ENCODE measurements around the gene ATP2A1.

Gene ATP2A1

GRCh38 chr16:28905800-28906372 lies 27.6 kb downstream of the ATP2A1 start:
- Histone ChIP-seq H3K36me3 (peaks cover 24% of the 10 kb centered on the region), H3K27ac (no peak overlapping the region), H3K4me1 (ENCODE audit: control insufficient read depth in 1 of 2, insufficient read depth in 1 of 2, low read depth in 1 of 2, low read length in 1 of 2) (no peaks in the 10 kb centered on the region), H3K9me3 (no peaks in the 10 kb centered on the region), H3K27me3 (no peaks in the 10 kb centered on the region), H3K4me3 (ENCODE audit: low read depth in 1 of 2, low read length in 1 of 2) (no peak overlapping the region)
- TF ChIP-seq CTCF (IDR thresholded peaks at IDR 0.05) = no peak

GRCh38 chr16:28910086-28911031 lies 32.1 kb downstream of the ATP2A1 start:
- TF ChIP-seq CTCF (IDR thresholded peaks at IDR 0.05) = no peak
- Histone ChIP-seq H3K9me3 (no peaks in the 10 kb centered on the region), H3K4me1 (ENCODE audit: control insufficient read depth in 1 of 2, insufficient read depth in 1 of 2, low read depth in 1 of 2, low read length in 1 of 2) (no peaks in the 10 kb centered on the region), H3K27ac (no peak overlapping the region), H3K36me3 (peaks cover 21% of the 10 kb centered on the region), H3K4me3 (ENCODE audit: low read depth in 1 of 2, low read length in 1 of 2) (no peak overlapping the region), H3K27me3 (no peaks in the 10 kb centered on the region)

GRCh38 chr16:28912558-28912957 lies 34.3 kb downstream of the ATP2A1 start:
- H3K36me3 ChIP-seq = peaks cover 13% of the 10 kb centered on the region

DNA sequence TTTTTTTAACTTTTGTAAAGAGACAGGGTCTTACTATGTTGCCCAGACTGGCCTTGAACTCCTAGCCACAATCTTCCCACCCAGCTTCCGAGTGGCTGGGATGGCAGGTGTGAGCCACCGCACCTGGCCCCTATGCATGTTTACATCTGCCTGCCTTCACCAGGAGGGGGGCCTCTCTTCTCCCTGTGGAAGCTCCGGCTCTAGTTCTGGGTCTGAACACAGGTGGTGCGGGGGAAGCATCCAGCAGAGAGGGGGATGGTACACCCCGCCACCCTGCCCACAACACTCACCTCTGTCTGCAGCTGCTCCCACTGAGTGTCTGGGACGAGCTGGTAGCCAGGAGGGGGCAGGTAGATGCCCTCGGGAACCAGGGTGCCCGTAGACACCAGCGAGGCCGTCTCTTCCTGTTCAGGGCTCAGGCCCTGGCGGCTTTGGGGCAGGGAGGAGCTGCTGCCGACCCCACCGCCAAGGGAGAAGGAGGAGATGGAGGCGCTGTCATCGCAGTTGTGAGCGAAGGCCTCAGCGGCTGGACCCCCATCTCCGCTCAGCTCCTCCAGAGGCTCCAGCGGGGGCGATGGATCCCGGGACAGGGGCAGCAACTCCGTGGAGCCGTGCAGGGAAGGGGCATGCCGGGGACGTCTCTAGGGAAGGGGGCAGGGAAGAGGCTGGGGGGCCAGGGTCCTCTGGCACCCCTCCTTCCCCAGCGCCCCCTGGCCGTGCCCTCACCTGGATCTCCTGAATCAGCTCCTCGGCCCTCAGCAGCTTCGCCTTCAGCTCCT lies 35.8 kb downstream of the ATP2A1 start:
- no peak for TF ChIP-seq CTCF (IDR thresholded peaks at IDR 0.05)
- H3K36me3 ChIP-seq = peaks cover 11% of the 10 kb centered on the region
- no peaks in the 10 kb centered on the region for H3K4me1 ChIP-seq (ENCODE audit: control insufficient read depth in 1 of 2, insufficient read depth in 1 of 2, low read depth in 1 of 2, low read length in 1 of 2)
- H3K27me3 ChIP-seq = no peaks in the 10 kb centered on the region
- no peaks in the 10 kb centered on the region for H3K9me3 ChIP-seq
- no peak overlapping the region for H3K27ac ChIP-seq
- H3K4me3 ChIP-seq (ENCODE audit: low read depth in 1 of 2, low read length in 1 of 2) = no peak overlapping the region

More at GRCh38 chr16:28912558-28912957, 34.3 kb downstream of the ATP2A1 start:
- Histone ChIP-seq H3K27me3 (no peaks in the 10 kb centered on the region), H3K27ac (no peak overlapping the region), H3K9me3 (no peaks in the 10 kb centered on the region), H3K4me3 (ENCODE audit: low read depth in 1 of 2, low read length in 1 of 2) (no peak overlapping the region), H3K4me1 (ENCODE audit: control insufficient read depth in 1 of 2, insufficient read depth in 1 of 2, low read depth in 1 of 2, low read length in 1 of 2) (no peaks in the 10 kb centered on the region)
- no peak for TF ChIP-seq CTCF (IDR thresholded peaks at IDR 0.05)

DNA sequence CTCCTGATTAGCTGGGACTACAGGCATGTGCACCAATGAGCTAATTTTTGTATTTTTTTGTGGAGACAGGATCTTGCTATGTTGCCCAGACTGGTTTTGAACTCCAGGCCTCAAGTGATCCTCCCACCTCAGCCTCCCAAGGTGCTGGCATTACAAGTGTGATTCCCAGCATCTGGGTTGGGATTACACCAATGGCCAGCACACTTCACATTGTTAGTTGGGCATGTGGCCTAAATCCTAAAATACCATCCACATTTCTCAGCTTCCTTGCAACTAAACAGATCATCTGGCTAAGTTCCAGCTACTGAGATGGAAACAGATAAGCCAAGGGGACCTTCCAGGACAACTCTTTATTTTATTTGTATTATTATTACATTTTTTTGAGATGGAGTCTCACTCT lies 36.9 kb downstream of the ATP2A1 start:
- Histone ChIP-seq H3K4me3 (ENCODE audit: low read depth in 1 of 2, low read length in 1 of 2) (no peak overlapping the region), H3K27ac (no peak overlapping the region), H3K9me3 (no peaks in the 10 kb centered on the region), H3K36me3 (peaks cover 13% of the 10 kb centered on the region), H3K4me1 (ENCODE audit: control insufficient read depth in 1 of 2, insufficient read depth in 1 of 2, low read depth in 1 of 2, low read length in 1 of 2) (no peaks in the 10 kb centered on the region), H3K27me3 (no peaks in the 10 kb centered on the region)
- TF ChIP-seq CTCF (IDR thresholded peaks at IDR 0.05) = no peak

All from neutrophil (primary cell).